ENCODE measurements around the gene F8. TPM values are rescaled to one million over a fixed set of nuclear protein-coding genes. Genes with fewer than 3 reads are reported as not detected.

Gene F8
- polyA plus RNA-seq, 1 donor, result 13.0 TPM

Other genes with a start within 250 kb of the F8 start
- gene MPP1, start 217.2 kb downstream of the F8 start, polyA plus RNA-seq (ENCODE audit: insufficient read length), result 40.7 TPM
- gene SMIM9, start 188.1 kb downstream of the F8 start, polyA plus RNA-seq (ENCODE audit: insufficient read length), result not detected
- 26.1 TPM for gene F8A1, start 136.4 kb downstream of the F8 start, polyA plus RNA-seq (ENCODE audit: insufficient read length)
- gene FUNDC2, start 4.1 kb upstream of the F8 start, polyA plus RNA-seq (ENCODE audit: insufficient read length), result 109 TPM
- 5.5 TPM for gene CMC4, start 48.4 kb upstream of the F8 start, polyA plus RNA-seq (ENCODE audit: insufficient read length)
- 26.7 TPM for gene MTCP1, start 48.4 kb upstream of the F8 start, polyA plus RNA-seq (ENCODE audit: insufficient read length)
- 32.6 TPM for gene BRCC3, start 48.8 kb upstream of the F8 start, polyA plus RNA-seq (ENCODE audit: insufficient read length)
- 84.8 TPM for gene VBP1, start 193.7 kb upstream of the F8 start, polyA plus RNA-seq (ENCODE audit: insufficient read length)
- 4.0 TPM for gene RAB39B, start 241.8 kb upstream of the F8 start, polyA plus RNA-seq (ENCODE audit: insufficient read length)

Measured in left kidney (tissue), 1 donor.